Neural cell (in vitro differentiated cells): ENCODE data around the gene NCKAP5. TPM values are rescaled to one million over a fixed set of nuclear protein-coding genes. Genes with fewer than 3 reads are reported as not detected.

Experiments used
- H2AFZ ChIP-seq: fragments of 200-600, 300-800 bp; sonication (generic), shearing (Covaris generic); 2 replicates; pipeline ENCODE4 v1.6.0; 2014; ENCODE audit warnings: low read depth, mild to moderate bottlenecking, antibody characterized with exemption, low read length, moderate library complexity
- H3F3A ChIP-seq: fragments of 200-600 bp; shearing (Covaris generic); 2 replicates; pipeline ENCODE4 v1.6.1; 2016; ENCODE audit warnings: mild to moderate bottlenecking, moderate library complexity, mixed read lengths, antibody characterized with exemption, low read length; ENCODE audit not compliant: insufficient read depth, poor library complexity, severe bottlenecking
- H3K27ac ChIP-seq: fragments of 200-600, 300-800 bp; sonication (generic), shearing (Covaris generic); 2 replicates; pipeline ENCODE4 v1.5.1; 2014; ENCODE audit warnings: mild to moderate bottlenecking, low read length, moderate library complexity
- H3K27me3 ChIP-seq: fragments of 300-800, 200-600 bp; sonication (generic), shearing (Covaris generic); 2 replicates; pipeline ENCODE4 v1.6.0; 2014; ENCODE audit warnings: mild to moderate bottlenecking, low read depth, low read length, moderate library complexity; ENCODE audit not compliant: insufficient read depth
- H3K36me3 ChIP-seq: fragments of 300-800, 200-600 bp; sonication (generic), shearing (Covaris generic); 2 replicates; pipeline ENCODE4 v1.5.1; 2014; ENCODE audit warnings: mild to moderate bottlenecking, antibody characterized with exemption, low read length, moderate library complexity; ENCODE audit not compliant: insufficient read depth
- H3K4me2 ChIP-seq: fragments of 300-800, 200-600 bp; sonication (generic), shearing (Covaris generic); 2 replicates; pipeline ENCODE4 v1.6.0; 2014; ENCODE audit warnings: mild to moderate bottlenecking, low read length
- H3K4me3 ChIP-seq: fragments of 300-800, 200-600 bp; sonication (generic), shearing (Covaris generic); 2 replicates; pipeline ENCODE4 v1.5.1; 2014; ENCODE audit warnings: mild to moderate bottlenecking, low read length, moderate library complexity
- H3K79me2 ChIP-seq: fragments of 200-600 bp; shearing (Covaris generic); replicated peaks from 2 replicates; pipeline ENCODE4 v1.6.0; 2014; ENCODE audit warnings: mild to moderate bottlenecking, low read length, moderate library complexity; ENCODE audit not compliant: insufficient read depth
- H3K9ac ChIP-seq: fragments of 300-800, 200-600 bp; sonication (generic), shearing (Covaris generic); 2 replicates; pipeline ENCODE4 v1.6.1; 2016; ENCODE audit warnings: mild to moderate bottlenecking, low read length, mixed read lengths
- H3K9me2 ChIP-seq: fragments of 200-600 bp; shearing (Covaris generic); 2 replicates; pipeline ENCODE4 v1.6.1; 2016; ENCODE audit warnings: mild to moderate bottlenecking, low read length, mixed read lengths; ENCODE audit not compliant: insufficient read depth
- H3K9me3 ChIP-seq: fragments of 200-600, 300-800 bp; sonication (generic), shearing (Covaris generic); 2 replicates; pipeline ENCODE4 v1.6.1; 2016; ENCODE audit warnings: mild to moderate bottlenecking, mixed run types, low read length, moderate library complexity, mixed read lengths
- H4K20me1 ChIP-seq: fragments of 200-600 bp; shearing (Covaris generic); 2 replicates; pipeline ENCODE4 v1.6.1; 2016; ENCODE audit warnings: mild to moderate bottlenecking, mixed run types; ENCODE audit not compliant: insufficient read depth
- CTCF ChIP-seq: fragments of 450-650 bp; IDR thresholded peaks from 2 replicates; pipeline ENCODE4 v1.5.1; 2014; ENCODE audit warnings: antibody characterized with exemption, mild to moderate bottlenecking, moderate library complexity; ENCODE audit not compliant: poor library complexity, severe bottlenecking
- EP300 ChIP-seq: fragments of 450-650 bp; conservative IDR thresholded peaks from 2 replicates; pipeline ENCODE4 v1.6.1; 2014; ENCODE audit warnings: antibody characterized with exemption, mild to moderate bottlenecking, moderate library complexity; ENCODE audit not compliant: poor library complexity, severe bottlenecking
- EZH2 ChIP-seq: fragments of 200-600, 300-800 bp; shearing (Covaris generic), sonication (generic); IDR thresholded peaks from 2 replicates; pipeline ENCODE4 v1.6.1; 2014; ENCODE audit warnings: antibody characterized with exemption, low read length, borderline replicate concordance, mild to moderate bottlenecking; ENCODE audit not compliant: insufficient read depth, poor library complexity, severe bottlenecking
- MXI1 ChIP-seq: fragments of 450-650 bp; conservative IDR thresholded peaks from 2 replicates; pipeline ENCODE4 v1.6.1; 2014; ENCODE audit warnings: antibody characterized with exemption, mild to moderate bottlenecking; ENCODE audit not compliant: poor library complexity, severe bottlenecking
- POLR2AphosphoS5 ChIP-seq: IDR thresholded peaks from 2 replicates; pipeline ENCODE4 v1.6.1; 2012
- RAD21 ChIP-seq: fragments of 450-650 bp; conservative IDR thresholded peaks from 2 replicates; pipeline ENCODE4 v1.6.1; 2014; ENCODE audit warnings: antibody characterized with exemption, mild to moderate bottlenecking, moderate library complexity
- REST ChIP-seq: IDR thresholded peaks from 2 replicates; pipeline ENCODE4 v1.6.1; 2012; ENCODE audit warnings: borderline replicate concordance
- SMC3 ChIP-seq: fragments of 450-650 bp; conservative IDR thresholded peaks from 2 replicates; pipeline ENCODE4 v1.6.1; 2014; ENCODE audit warnings: antibody characterized with exemption, mild to moderate bottlenecking, moderate library complexity; ENCODE audit not compliant: poor library complexity
- TAF1 ChIP-seq: IDR thresholded peaks from 2 replicates; pipeline ENCODE4 v1.6.1; 2012; ENCODE audit warnings: low read depth
- polyA plus RNA-seq: library from polyadenylated mRNA; depleted of rRNA; stranded (reverse); fragments of >200 nt; gene quantifications from 2 replicates; pipeline ENCODE4 v1.2.3, GENCODE V29; 2014

NCKAP5 gene
- polyA plus RNA-seq, 1 donor from 2014 or later, result 2.4 TPM

GRCh38 chr2:133552821-133553220, 15.4 kb downstream of the NCKAP5 start:
- TF ChIP-seq POLR2AphosphoS5, result no peak
- TF ChIP-seq RAD21, result no peak
- no peak for TF ChIP-seq TAF1
- TF ChIP-seq EZH2, result no peak
- Histone ChIP-seq H3K9me2 (no peaks in the 10 kb centered on the region), H3K27ac (no peak overlapping the region), H3F3A (no peaks in the 10 kb centered on the region), H3K27me3 (no peaks in the 10 kb centered on the region), H3K9ac (no peak overlapping the region), H3K4me3 (no peak overlapping the region), H3K4me2 (no peak overlapping the region), H4K20me1 (no peaks in the 10 kb centered on the region), H3K36me3 (no peaks in the 10 kb centered on the region), H3K79me2 (no peaks in the 10 kb centered on the region), H3K9me3 (no peaks in the 10 kb centered on the region), H2AFZ (no peak overlapping the region)

GRCh38 chr2:133541797-133542196, 26.5 kb downstream of the NCKAP5 start:
- Histone ChIP-seq H3F3A (no peaks in the 10 kb centered on the region), H3K9me3 (no peaks in the 10 kb centered on the region), H3K4me3 (no peak overlapping the region), H3K79me2 (no peaks in the 10 kb centered on the region), H3K36me3 (no peaks in the 10 kb centered on the region), H2AFZ (no peak overlapping the region), H3K9me2 (no peaks in the 10 kb centered on the region), H3K27ac (no peak overlapping the region), H4K20me1 (no peaks in the 10 kb centered on the region), H3K27me3 (no peaks in the 10 kb centered on the region), H3K4me2 (no peak overlapping the region), H3K9ac (no peak overlapping the region)
- no peak for TF ChIP-seq CTCF

- Histone ChIP-seq H3K27ac (no peak overlapping the region), H3K4me3 (no peak overlapping the region), H4K20me1 (no peaks in the 10 kb centered on the region), H2AFZ (no peak overlapping the region), H3K9me2 (no peaks in the 10 kb centered on the region), H3K9me3 (no peaks in the 10 kb centered on the region), H3F3A (no peaks in the 10 kb centered on the region), H3K36me3 (no peaks in the 10 kb centered on the region), H3K9ac (no peak overlapping the region), H3K79me2 (no peaks in the 10 kb centered on the region), H3K4me2 (no peak overlapping the region), H3K27me3 (no peaks in the 10 kb centered on the region)
- TF ChIP-seq RAD21 (no peak), POLR2AphosphoS5 (no peak), CTCF (no peak), EZH2 (no peak), SMC3 (no peak), TAF1 (no peak), MXI1 (no peak), EP300 (no peak), REST (no peak)
These were observed 26.9 kb downstream of the NCKAP5 start for GRCh38 chr2:133541376-133541775.
